Vagina (tissue), 2 donors: ENCODE measurements around the gene EID2B.

Source experiments
- CTCF ChIP-seq, 3 experiments: fragments of 450-650 bp in 2 of 3; fragments of 200-600 bp in 1 of 3; sonication (generic) in 1 of 3; IDR thresholded peaks; one replicate each; pipeline ENCODE4 v1.5.1; 2017 to 2019; ENCODE audit warnings: antibody characterized with exemption in 3 of 3, mild to moderate bottlenecking in 2 of 3, moderate library complexity in 2 of 3
- POLR2A ChIP-seq, 2 donors: fragments of 450-650 bp; IDR thresholded peaks; one replicate each; pipeline ENCODE4 v1.6.1; 2017; ENCODE audit warnings: antibody characterized with exemption in 2 of 2, mild to moderate bottlenecking in 2 of 2, moderate library complexity in 2 of 2
- POLR2AphosphoS5 ChIP-seq, 2 donors: sonication (generic); formaldehyde crosslinking; IDR thresholded peaks; one replicate each; pipeline ENCODE4 v1.9.0; 2017; ENCODE audit warnings: antibody characterized with exemption in 2 of 2, mild to moderate bottlenecking in 2 of 2, low read depth in 1 of 2; ENCODE audit not compliant: insufficient read depth in 1 of 2

- no peak for TF ChIP-seq CTCF (IDR thresholded peaks at IDR 0.05)
- TF ChIP-seq POLR2A (IDR thresholded peaks at IDR 0.05) = no peak
- no peak for TF ChIP-seq POLR2AphosphoS5 (IDR thresholded peaks at IDR 0.05; ENCODE audit: insufficient read depth in 1 of 2, low read depth in 1 of 2)
These were observed 39.9 kb downstream of the EID2B start for GRCh38 chr19:39492788-39493187.
